ENCODE data around the gene ADGRB3. TPM values are rescaled to one million over a fixed set of nuclear protein-coding genes. Genes with fewer than 3 reads are reported as not detected.
"Not testable (repeated sequence)": the region's sequence is repeated elsewhere in the genome, so short reads cannot be mapped to it uniquely, and the experiment has no call there.

The ADGRB3 gene
- total RNA-seq, 1 donor from 2014 or later, result 1.5 TPM

- Histone ChIP-seq H3K27me3 (no peaks in the 10 kb centered on the region), H3K9me3 (ENCODE audit: low read depth) (no peaks in the 10 kb centered on the region), H3K4me1 (no peaks in the 10 kb centered on the region), H3K79me2 (ENCODE audit: low read depth) (no peaks in the 10 kb centered on the region), H3F3A (ENCODE audit: low read depth) (no peaks in the 10 kb centered on the region), H3K27ac (no peak overlapping the region), H3K36me3 (no peaks in the 10 kb centered on the region), H3K9ac (no peak overlapping the region), H3K4me2 (no peak overlapping the region), H3K4me3 (no peak overlapping the region), H2AFZ (replicated peaks) (no peak overlapping the region), H4K20me1 (ENCODE audit: low read depth) (no peaks in the 10 kb centered on the region)
- no peaks in the 10 kb centered on the region for H3K36me3 Mint-ChIP-seq
- H3K4me1 Mint-ChIP-seq, result no peaks in the 10 kb centered on the region
- no peak overlapping the region for H3K4me3 Mint-ChIP-seq
- no peaks in the 10 kb centered on the region for H3K27me3 Mint-ChIP-seq (ENCODE audit: insufficient read depth, low read depth)
- no peak for TF ChIP-seq EZH2phosphoT487 (IDR thresholded peaks at IDR 0.05)
- DNase-seq (ENCODE audit: low spot score), result no peak
- no peaks in the 10 kb centered on the region for H3K9me3 Mint-ChIP-seq
- no peak overlapping the region for H3K27ac Mint-ChIP-seq
These were observed 108.0 kb downstream of the ADGRB3 start for GRCh38 chr6:68743099-68743498.

- not testable (repeated sequence) for H3K4me1 Mint-ChIP-seq; H3K36me3 ChIP-seq; H3K4me3 Mint-ChIP-seq; H3K9me3 ChIP-seq (ENCODE audit: low read depth); H3K27ac Mint-ChIP-seq; H2AFZ ChIP-seq (replicated peaks); H3K27ac ChIP-seq; DNase-seq (ENCODE audit: low spot score); H3K4me3 ChIP-seq; H3K4me2 ChIP-seq; H3K27me3 ChIP-seq; H4K20me1 ChIP-seq (ENCODE audit: low read depth); H3K27me3 Mint-ChIP-seq (ENCODE audit: insufficient read depth, low read depth); H3K4me1 ChIP-seq; H3K36me3 Mint-ChIP-seq; H3K79me2 ChIP-seq (ENCODE audit: low read depth); H3F3A ChIP-seq (ENCODE audit: low read depth); H3K9me3 Mint-ChIP-seq; H3K9ac ChIP-seq
These were observed 109.3 kb downstream of the ADGRB3 start for GRCh38 chr6:68744376-68744775.

- H3K9ac ChIP-seq, result no peak overlapping the region
- DNase-seq (ENCODE audit: low spot score), result no peak
- H4K20me1 ChIP-seq (ENCODE audit: low read depth), result no peaks in the 10 kb centered on the region
- no peaks in the 10 kb centered on the region for H3K4me1 Mint-ChIP-seq
- no peak overlapping the region for H3K27ac ChIP-seq
- H3K4me1 ChIP-seq, result no peaks in the 10 kb centered on the region
- H3K36me3 Mint-ChIP-seq, result no peaks in the 10 kb centered on the region
- H3K9me3 Mint-ChIP-seq, result no peaks in the 10 kb centered on the region
- no peaks in the 10 kb centered on the region for H3K27me3 ChIP-seq
- no peaks in the 10 kb centered on the region for H3K27me3 Mint-ChIP-seq (ENCODE audit: insufficient read depth, low read depth)
- TF ChIP-seq EZH2phosphoT487 (IDR thresholded peaks at IDR 0.05) (no peak), EZH2 (IDR thresholded peaks at IDR 0.05) (no peak), CTCF (IDR thresholded peaks at IDR 0.05) (no peak)
- H3K9me3 ChIP-seq (ENCODE audit: low read depth), result no peaks in the 10 kb centered on the region
- H2AFZ ChIP-seq (replicated peaks), result no peak overlapping the region
- H3K27ac Mint-ChIP-seq, result no peak overlapping the region
- no peak overlapping the region for H3K4me3 Mint-ChIP-seq
- no peak overlapping the region for H3K4me2 ChIP-seq
- H3K36me3 ChIP-seq, result no peaks in the 10 kb centered on the region
- H3K79me2 ChIP-seq (ENCODE audit: low read depth), result no peaks in the 10 kb centered on the region
- no peak overlapping the region for H3K4me3 ChIP-seq
- no peaks in the 10 kb centered on the region for H3F3A ChIP-seq (ENCODE audit: low read depth)
These were observed 111.3 kb downstream of the ADGRB3 start for GRCh38 chr6:68746376-68746775.

GRCh38 chr6:68747110-68747790 is 112.2 kb downstream of the ADGRB3 start:
- H3K36me3 ChIP-seq, result no peaks in the 10 kb centered on the region
- Mint-ChIP-seq H3K9me3 (no peaks in the 10 kb centered on the region), H3K36me3 (no peaks in the 10 kb centered on the region), H3K27ac (no peak overlapping the region), H3K27me3 (ENCODE audit: insufficient read depth, low read depth) (no peaks in the 10 kb centered on the region), H3K4me3 (no peak overlapping the region), H3K4me1 (no peaks in the 10 kb centered on the region)
- no peak overlapping the region for H3K9ac ChIP-seq
- no peak overlapping the region for H2AFZ ChIP-seq (replicated peaks)
- H3K9me3 ChIP-seq (ENCODE audit: low read depth), result no peaks in the 10 kb centered on the region
- no peaks in the 10 kb centered on the region for H3K27me3 ChIP-seq
- no peak overlapping the region for H3K4me3 ChIP-seq
- no peak overlapping the region for H3K27ac ChIP-seq
- H3K4me1 ChIP-seq, result no peaks in the 10 kb centered on the region
- H3F3A ChIP-seq (ENCODE audit: low read depth), result no peaks in the 10 kb centered on the region
- no peak for DNase-seq (ENCODE audit: low spot score)
- no peaks in the 10 kb centered on the region for H4K20me1 ChIP-seq (ENCODE audit: low read depth)
- no peak for TF ChIP-seq EZH2phosphoT487 (IDR thresholded peaks at IDR 0.05)
- no peak for TF ChIP-seq CTCF (IDR thresholded peaks at IDR 0.05)
- TF ChIP-seq EZH2 (IDR thresholded peaks at IDR 0.05), result no peak
- H3K4me2 ChIP-seq, result no peak overlapping the region
- H3K79me2 ChIP-seq (ENCODE audit: low read depth), result no peaks in the 10 kb centered on the region

- H3K9me3 ChIP-seq (ENCODE audit: low read depth); H3K79me2 ChIP-seq (ENCODE audit: low read depth); H3K4me3 Mint-ChIP-seq; H3K4me2 ChIP-seq; H2AFZ ChIP-seq (replicated peaks); H3K4me1 Mint-ChIP-seq; H3K4me1 ChIP-seq; H3F3A ChIP-seq (ENCODE audit: low read depth); H3K27ac ChIP-seq; H3K27me3 ChIP-seq; DNase-seq (ENCODE audit: low spot score); H3K36me3 ChIP-seq; H3K4me3 ChIP-seq; H4K20me1 ChIP-seq (ENCODE audit: low read depth); H3K9ac ChIP-seq; H3K27ac Mint-ChIP-seq; H3K9me3 Mint-ChIP-seq; H3K36me3 Mint-ChIP-seq; H3K27me3 Mint-ChIP-seq (ENCODE audit: insufficient read depth, low read depth): not testable (repeated sequence)
These were observed 112.8 kb downstream of the ADGRB3 start for GRCh38 chr6:68747832-68748231.

Measured in neural progenitor cell (in vitro differentiated cells).